ENCODE data around the gene BICDL2.

The BICDL2 gene

GRCh38 chr16:2983706-2984136, 53.0 kb downstream of the BICDL2 start:
- DNase-seq (ENCODE audit: low read depth), result peak; percentile 59

- DNase-seq (ENCODE audit: low read depth), result no peak
Observed at GRCh38 chr16:2982402-2982801, 54.3 kb downstream of the BICDL2 start.

- no peak for DNase-seq (ENCODE audit: low read depth)
Observed at GRCh38 chr16:2981899-2982250, 54.9 kb downstream of the BICDL2 start.

- no peak for DNase-seq (ENCODE audit: low read depth)
Observed at GRCh38 chr16:2981177-2981898, 55.4 kb downstream of the BICDL2 start.

GRCh38 chr16:2980227-2981176, 56.2 kb downstream of the BICDL2 start, which contains the start of gene PKMYT1:
PKMYT1 (minus strand) TSS chr16:2980446; CDS start chr16:2979657, 789 bp downstream.
- DNase-seq (ENCODE audit: low read depth), result peak; percentile 75

GRCh38 chr16:2979669-2980226, 57.0 kb downstream of the BICDL2 start:
- no peak for DNase-seq (ENCODE audit: low read depth)

All from GM04504 (cell line).